Thoracic aorta (tissue), 2 donors: ENCODE measurements around the gene IL36RN. TPM values are rescaled to one million over a fixed set of nuclear protein-coding genes. Genes with fewer than 3 reads are reported as not detected.

Source experiments
- ATAC-seq: fragments of 150-250 bp; one replicate; pipeline ENCODE4 v1.8.0; 2017; ENCODE audit warnings: low read depth; ENCODE audit not compliant: insufficient number of reproducible peaks, low FRiP score
- DNase-seq: peaks from one replicate; pipeline ENCODE4 v3.0.0-alpha.2; 2020; ENCODE audit warnings: low spot score
- H3K27ac ChIP-seq, 2 donors: fragments of 200-600 bp; sonication (generic); 1 replicate in 1 of 2; 2 replicates in 1 of 2; pipeline ENCODE4 v1.5.1; 2016; ENCODE audit warnings: mild to moderate bottlenecking in 2 of 2, moderate library complexity in 2 of 2
- H3K27me3 ChIP-seq: fragments of 200-600 bp; sonication (generic); replicated peaks from 2 replicates; pipeline ENCODE4 v1.6.0; 2016; ENCODE audit warnings: mild to moderate bottlenecking; ENCODE audit not compliant: insufficient read depth
- H3K36me3 ChIP-seq: fragments of 200-600 bp; sonication (generic); one replicate; pipeline ENCODE4 v1.5.1; 2016
- H3K4me1 ChIP-seq, 2 donors: fragments of 200-600 bp; sonication (generic); 1 replicate in 1 of 2; 2 replicates in 1 of 2; pipeline versions ENCODE4 v1.5.1 to v1.6.0; 2016; ENCODE audit warnings: low read depth in 2 of 2, mild to moderate bottlenecking in 1 of 2; ENCODE audit not compliant: control insufficient read depth in 1 of 2
- H3K4me3 ChIP-seq: fragments of 200-600 bp; sonication (generic); 2 replicates; pipeline ENCODE4 v1.5.1; 2016; ENCODE audit warnings: mild to moderate bottlenecking
- H3K9me3 ChIP-seq: fragments of 200-600 bp; sonication (generic); 2 replicates; pipeline ENCODE4 v1.5.1; 2016
- total RNA-seq, 2 donors: library from RNA; depleted of rRNA; stranded (reverse); fragments of >200 nt; gene quantifications; one replicate each; pipeline versions ENCODE4 v1.1.0 to v1.2.3, GENCODE V29; 2016
- TF ChIP-seq, protein P1 (sequence below): fragments of 200-600 bp; sonication (generic); IDR thresholded peaks from one replicate; pipeline ENCODE4 v1.5.1; 2019; ENCODE audit warnings: antibody characterized with exemption

The IL36RN gene
- total RNA-seq, 2 donors from 2014 or later, result not detected

DNA sequence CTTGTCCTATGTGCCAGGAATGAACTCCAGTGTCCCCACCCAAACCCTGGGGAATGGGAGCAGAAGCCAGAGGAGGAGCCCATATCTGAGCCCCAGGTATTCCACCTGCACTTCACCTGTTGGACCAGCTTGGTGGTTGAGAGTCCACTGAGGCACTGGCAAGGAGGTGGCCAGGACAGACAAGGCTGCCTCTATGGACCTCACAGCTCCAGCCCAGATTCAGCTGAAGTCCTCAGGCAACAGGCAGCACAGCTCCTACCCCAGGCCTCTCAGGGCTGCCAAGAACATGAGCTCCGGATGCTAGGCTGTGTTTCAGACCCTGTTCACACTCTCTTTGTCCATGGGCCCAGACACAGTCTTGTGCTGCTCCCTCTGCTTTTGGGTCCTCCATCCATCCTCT is 5.9 kb downstream of the IL36RN start:
- no peaks in the 10 kb centered on the region for H3K27me3 ChIP-seq
- TF ChIP-seq, protein P1, sequence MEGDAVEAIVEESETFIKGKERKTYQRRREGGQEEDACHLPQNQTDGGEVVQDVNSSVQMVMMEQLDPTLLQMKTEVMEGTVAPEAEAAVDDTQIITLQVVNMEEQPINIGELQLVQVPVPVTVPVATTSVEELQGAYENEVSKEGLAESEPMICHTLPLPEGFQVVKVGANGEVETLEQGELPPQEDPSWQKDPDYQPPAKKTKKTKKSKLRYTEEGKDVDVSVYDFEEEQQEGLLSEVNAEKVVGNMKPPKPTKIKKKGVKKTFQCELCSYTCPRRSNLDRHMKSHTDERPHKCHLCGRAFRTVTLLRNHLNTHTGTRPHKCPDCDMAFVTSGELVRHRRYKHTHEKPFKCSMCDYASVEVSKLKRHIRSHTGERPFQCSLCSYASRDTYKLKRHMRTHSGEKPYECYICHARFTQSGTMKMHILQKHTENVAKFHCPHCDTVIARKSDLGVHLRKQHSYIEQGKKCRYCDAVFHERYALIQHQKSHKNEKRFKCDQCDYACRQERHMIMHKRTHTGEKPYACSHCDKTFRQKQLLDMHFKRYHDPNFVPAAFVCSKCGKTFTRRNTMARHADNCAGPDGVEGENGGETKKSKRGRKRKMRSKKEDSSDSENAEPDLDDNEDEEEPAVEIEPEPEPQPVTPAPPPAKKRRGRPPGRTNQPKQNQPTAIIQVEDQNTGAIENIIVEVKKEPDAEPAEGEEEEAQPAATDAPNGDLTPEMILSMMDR, result no peak

DNA sequence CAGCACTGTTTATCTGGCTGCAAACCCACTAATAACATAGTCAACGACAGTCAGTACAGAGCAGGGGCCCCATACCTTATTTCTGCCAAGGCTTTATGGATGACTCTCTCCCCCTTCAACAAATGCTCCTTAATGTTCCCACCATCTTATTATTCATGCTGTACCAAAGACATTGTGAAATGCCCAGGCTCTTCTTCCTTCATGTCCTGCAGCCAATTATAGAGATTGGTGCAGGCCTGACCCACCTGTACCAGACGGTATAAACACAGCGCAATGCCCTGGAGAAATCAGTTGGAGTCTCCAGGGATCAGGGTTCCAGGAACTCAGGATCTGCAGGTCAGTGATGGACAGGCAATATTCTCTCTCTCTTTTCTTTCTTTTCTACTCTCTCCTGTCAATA is 8.7 kb downstream of the IL36RN start, which contains the start of gene IL1F10:
TSS of gene IL1F10 (plus strand) at position 290 of the 400 bp plus-strand sequence. CDS start 4,769 bp downstream, outside the sequence.
- DNase-seq, result no peak
- Histone ChIP-seq H3K27me3 (no peaks in the 10 kb centered on the region), H3K36me3 (no peaks in the 10 kb centered on the region), H3K9me3 (no peaks in the 10 kb centered on the region), H3K4me3 (no peak within 1 kb of the TSS), H3K4me1 (no peaks in the 10 kb centered on the region), H3K27ac (no peak within 1 kb of the TSS)
- TF ChIP-seq, protein P1, result no peak
- ATAC-seq, result no peak

More for the DNA sequence above, 5.9 kb downstream of the IL36RN start:
- Histone ChIP-seq H3K36me3 (no peaks in the 10 kb centered on the region), H3K27ac (no peak overlapping the region), H3K9me3 (no peaks in the 10 kb centered on the region), H3K4me3 (no peak overlapping the region), H3K4me1 (no peaks in the 10 kb centered on the region)
- no peak for DNase-seq
- no peak for ATAC-seq

DNA sequence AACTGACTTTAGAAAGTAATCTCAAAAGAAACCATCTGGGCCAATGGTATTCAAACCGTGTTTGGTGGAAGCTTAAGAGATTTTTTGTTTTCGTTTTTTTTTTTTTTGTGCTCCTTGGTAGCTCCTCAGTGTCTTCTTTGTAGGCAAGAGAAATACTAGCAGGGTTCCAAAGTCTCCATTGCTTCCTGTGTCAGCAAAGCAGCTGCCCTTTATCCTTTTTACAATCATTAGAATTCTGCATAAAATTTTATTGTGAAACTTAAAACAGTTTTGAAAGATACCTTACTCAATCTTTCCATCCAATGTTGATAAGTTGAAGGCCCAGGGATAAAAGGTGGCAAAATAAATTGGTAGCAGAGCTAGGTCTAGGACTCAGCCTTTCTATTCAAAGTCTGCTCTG is 9.3 kb downstream of the IL36RN start:
- Histone ChIP-seq H3K36me3 (no peaks in the 10 kb centered on the region), H3K4me1 (no peaks in the 10 kb centered on the region), H3K27me3 (no peaks in the 10 kb centered on the region), H3K9me3 (no peaks in the 10 kb centered on the region), H3K4me3 (no peak overlapping the region), H3K27ac (no peak overlapping the region)
- ATAC-seq, result no peak
- TF ChIP-seq, protein P1, result no peak
- DNase-seq, result no peak

DNA sequence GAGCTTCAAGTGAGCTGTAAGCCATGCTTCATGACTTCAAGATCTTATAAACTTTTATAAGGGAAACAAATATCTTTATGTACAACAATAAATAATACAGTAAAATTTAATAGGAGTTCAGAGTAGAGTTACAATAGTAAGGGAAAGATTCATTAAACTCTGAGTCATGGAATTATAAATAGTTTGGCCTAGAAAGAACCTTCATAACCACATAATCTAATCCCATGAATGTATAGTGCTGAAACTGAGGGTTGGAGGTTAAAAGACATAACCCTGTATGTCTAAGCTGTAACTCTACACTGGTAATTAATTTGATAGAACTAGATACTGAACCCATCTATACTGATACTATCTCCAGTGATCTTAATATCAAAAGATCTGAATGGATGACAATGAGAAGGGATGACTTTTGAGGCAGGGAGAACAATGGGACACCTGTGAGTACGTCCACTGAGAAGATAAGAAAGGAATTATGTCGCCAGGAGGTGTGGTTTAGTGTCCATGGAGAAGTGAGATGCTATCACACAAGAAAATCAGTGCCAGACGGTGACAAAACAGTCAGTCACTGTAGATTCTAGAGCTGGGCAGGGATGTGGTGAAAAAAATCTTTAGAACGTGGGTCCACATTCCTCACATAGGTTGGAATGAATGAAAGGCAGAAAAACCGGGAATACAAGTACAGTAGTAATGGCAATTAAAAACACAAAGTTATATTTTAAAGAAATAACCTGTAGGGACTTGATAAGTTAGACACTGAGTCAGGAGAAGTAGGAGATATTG is 9.9 kb downstream of the IL36RN start:
- H3K27ac ChIP-seq, result no peak overlapping the region
- H3K36me3 ChIP-seq, result no peaks in the 10 kb centered on the region
- no peaks in the 10 kb centered on the region for H3K4me1 ChIP-seq
- DNase-seq (no peak), ATAC-seq (no peak)
- H3K27me3 ChIP-seq, result no peaks in the 10 kb centered on the region
- no peaks in the 10 kb centered on the region for H3K9me3 ChIP-seq
- TF ChIP-seq, protein P1, result no peak
- H3K4me3 ChIP-seq, result no peak overlapping the region

DNA sequence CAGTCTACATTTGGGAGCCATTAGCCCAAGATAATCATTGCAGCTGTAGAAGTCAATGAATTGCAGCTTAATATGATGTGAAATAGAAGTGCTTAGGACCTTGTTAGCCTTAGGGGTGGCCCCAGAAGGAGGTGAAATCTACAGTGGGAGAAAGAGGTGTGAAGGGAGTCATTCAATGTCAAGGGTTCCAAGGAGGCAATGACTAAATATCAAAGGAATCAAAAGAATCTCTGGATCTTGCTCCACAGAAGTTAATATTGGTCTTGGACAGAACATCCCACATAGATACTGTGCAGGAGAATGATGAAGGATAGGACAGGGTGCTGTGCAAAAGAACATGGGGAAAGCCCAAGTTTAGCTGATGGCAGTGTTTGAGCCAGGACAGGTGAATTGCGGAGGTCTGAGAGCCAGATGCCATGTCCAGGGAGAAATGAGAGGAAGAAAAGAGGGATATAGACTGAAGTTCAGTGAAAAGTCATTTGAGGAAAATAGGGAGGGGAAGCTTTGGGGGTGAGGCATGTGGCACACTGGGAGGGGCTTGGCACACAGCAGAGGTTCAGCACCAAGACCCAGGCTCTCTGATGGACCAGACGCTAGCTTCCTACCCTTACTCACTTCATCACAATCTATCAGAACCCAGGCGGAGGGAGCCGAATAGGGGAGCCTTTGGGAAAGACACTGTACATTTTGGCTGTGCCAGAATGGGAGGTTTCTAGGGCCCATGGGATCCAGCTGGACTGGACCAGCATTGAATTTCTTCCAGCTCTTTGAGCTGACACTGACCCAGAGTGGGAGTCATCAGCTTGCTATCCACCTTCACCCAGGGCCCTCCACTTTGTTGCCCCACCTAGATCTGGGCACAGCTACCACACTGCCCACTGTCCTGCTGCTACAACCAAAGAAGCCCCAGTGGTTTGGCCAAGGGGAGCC is 10.9 kb downstream of the IL36RN start:
- no peak for ATAC-seq
- Histone ChIP-seq H3K4me1 (no peaks in the 10 kb centered on the region), H3K27me3 (no peaks in the 10 kb centered on the region), H3K36me3 (no peaks in the 10 kb centered on the region), H3K27ac (no peak overlapping the region), H3K9me3 (no peaks in the 10 kb centered on the region), H3K4me3 (no peak overlapping the region)
- no peak for DNase-seq
- TF ChIP-seq, protein P1, result no peak
